Islet precursor cell (in vitro differentiated cells): ENCODE results near the gene NCBP1.
A peak's percentile ranks its signal among the peaks of the same experiment; 100 is the strongest.

Source experiments
- DNase-seq: peaks from one replicate; pipeline ENCODE4 v3.0.0-alpha.2; 2018

NCBP1 gene

DNA sequence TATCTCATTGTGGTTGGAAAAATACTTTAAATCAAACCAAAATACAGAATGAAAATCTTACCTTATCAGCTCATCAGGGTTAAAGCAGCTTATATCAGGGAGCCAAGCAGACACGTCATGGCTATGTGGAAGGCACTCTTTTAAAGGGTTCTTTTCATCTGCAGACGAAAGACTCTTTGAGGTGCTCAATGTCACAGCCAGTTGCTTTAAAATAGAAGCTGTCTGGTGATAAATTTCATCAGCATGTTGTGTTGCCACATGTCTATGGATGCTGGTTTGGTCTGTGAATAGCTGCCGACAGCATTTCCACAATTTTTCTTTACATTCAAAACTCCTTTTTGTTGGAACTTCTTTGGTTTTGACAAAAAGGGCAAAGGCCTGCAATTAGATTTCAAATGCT is 8.0 kb upstream of the NCBP1 start:
- DNase-seq = no peak

DNA sequence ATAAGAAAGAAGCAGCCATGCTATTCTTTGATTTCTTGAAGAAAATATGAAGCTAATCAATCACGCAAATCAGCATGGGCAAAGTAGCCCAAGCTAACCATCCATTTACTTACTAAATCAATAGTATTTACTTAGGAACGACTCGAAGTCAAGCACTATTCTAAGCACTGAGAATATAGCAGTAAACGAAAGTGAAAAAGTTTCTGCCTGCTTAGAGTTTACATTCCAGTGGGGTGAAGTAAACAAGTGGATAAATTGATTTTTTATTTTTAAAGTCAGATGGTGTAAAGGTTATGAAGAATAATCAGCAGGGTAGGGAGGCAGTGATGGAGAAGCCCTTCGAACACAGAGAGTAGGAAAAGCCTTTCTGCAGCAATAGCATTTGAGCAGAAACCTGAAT is 6.0 kb upstream of the NCBP1 start:
- DNase-seq = no peak

DNA sequence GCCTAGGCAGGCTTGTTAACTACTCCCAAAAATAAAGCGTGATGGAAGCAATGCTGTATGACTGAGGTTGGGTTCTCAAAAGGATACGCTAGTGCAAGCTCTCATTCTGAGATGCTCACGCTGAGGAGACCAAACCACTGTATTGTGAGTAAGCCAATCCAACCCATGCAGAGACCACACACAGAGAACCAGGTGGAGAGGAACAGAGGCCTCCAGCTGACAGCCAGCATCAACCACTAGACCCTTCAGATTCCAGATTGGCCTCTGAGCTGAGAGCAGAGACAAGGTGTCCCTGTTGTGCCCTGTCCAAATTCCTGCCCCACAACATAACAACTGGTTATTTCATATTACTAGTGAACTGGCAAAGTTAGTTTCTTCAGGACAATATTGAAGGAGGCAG is 5.0 kb upstream of the NCBP1 start:
- DNase-seq = no peak

DNA sequence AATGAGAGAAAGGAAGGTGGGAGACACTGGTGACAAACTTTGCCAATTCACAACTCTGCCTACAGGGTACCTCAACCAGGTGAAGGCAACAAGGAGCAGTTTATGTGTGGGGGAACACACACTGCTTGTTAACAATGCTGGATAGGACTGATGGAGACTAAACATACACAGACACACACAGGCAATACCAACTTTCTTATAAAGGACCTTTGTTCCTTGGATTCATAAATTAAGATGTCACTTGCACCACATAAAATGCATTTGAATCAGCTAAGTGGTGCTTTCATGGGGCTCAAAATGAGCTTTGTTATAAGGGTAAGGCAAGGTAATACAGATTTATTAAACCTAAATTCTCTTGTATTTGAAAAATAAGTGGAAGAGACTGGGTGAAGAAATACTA is 4.5 kb upstream of the NCBP1 start:
- no peak for DNase-seq

DNA sequence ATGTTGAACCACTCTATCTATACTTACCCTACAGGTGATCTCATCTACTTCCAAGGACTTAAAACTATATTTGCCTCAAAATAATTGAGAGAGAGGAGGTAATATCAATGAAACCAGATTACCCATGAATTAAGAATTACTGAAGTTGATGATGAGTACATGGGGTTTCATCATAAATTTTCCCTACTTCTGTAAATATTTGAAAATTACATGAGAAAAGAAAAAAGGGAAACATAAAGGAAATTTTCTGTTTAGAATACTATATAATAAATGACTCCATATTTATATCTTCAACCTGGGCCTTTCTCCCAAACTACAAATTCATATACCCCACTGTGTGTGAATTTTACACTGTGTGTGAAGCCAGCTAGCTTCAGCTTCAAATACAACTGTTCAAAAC is 3.0 kb upstream of the NCBP1 start:
- no peak for DNase-seq

DNA sequence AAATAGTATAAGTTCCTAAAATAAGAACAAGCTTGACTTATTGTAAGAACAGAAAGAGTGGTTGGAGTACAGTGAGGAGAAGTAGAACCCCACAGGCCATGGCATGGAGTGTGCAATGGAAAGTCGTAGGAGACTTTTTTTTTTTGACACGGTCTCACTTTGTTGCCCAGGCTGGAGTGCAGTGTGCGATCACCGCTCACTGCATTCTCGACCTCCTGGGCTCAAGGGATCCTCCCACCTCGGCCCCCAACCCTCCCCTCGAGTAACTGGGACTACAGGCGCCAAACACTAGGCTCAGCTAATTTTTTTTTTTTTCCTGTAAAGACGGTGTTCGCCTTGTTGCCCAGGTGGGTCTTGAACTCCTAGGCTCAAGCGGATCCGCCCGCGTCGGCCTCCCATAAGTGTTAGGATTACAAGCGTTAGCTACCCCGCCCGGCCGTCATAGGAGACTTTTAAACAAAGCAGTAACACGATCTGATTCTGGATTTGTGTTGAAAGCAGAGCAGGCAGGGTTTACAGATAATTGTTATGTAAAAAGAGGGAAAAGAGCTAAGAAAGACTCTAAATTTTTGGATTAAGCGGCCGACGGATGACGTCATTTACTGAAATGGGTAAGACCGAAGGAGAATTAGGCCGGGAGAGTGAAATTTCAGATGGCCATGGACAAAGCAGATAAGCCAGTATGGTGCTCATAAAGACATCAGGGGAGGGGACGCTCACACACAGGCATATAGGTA is 1.2 kb upstream of the NCBP1 start:
- peak; percentile 70 for DNase-seq

DNA sequence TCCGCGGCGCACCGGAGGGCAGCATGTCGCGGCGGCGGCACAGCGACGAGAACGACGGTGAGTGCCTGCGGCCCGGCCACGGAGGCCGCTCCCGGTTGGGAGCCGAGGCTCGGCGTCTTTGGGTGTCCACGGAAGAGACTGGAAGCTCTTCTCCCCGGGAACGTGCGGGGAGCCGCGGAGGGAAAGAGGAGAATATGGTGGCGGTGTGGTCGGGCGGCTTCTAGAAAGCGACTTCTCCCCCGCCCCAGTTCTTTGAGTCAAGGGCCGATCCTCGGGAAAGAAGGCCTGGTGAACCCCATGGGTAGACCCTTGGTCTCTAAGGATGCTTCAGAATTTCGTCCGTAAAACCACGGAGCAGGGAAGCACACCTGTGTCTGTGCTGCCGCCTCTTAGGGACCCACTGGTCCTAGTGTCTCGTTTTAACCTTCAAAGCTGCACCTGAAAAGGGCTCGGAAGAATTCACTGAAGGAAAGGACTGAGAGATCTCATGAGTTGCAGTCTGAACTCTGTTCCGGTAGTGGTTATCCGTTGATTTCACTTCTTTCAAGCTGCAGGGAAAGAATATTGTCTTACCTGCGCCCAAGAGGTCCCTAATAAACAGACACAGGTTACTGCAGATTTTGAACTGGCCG is 354 bp downstream of the NCBP1 start:
- peak; percentile 54 for DNase-seq

DNA sequence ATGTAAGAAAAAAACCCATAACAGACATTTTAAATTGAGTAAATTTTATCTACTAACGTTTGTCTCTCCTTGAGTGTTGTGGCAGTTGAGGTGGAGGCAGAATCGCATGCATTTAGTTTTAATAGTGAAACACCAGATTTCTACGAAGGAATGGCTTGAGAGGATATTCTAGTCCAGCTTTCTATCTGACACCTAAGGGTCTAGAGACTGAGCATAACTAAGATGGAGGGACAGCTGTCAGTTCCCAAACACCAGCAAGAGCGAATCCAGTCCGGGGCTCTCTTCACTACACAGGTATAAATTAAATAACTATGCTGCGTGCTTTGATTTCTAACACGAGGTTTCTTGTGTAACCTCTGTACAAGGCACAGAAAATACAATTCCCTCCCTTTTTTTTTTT is 1.4 kb downstream of the NCBP1 start:
- DNase-seq = no peak

DNA sequence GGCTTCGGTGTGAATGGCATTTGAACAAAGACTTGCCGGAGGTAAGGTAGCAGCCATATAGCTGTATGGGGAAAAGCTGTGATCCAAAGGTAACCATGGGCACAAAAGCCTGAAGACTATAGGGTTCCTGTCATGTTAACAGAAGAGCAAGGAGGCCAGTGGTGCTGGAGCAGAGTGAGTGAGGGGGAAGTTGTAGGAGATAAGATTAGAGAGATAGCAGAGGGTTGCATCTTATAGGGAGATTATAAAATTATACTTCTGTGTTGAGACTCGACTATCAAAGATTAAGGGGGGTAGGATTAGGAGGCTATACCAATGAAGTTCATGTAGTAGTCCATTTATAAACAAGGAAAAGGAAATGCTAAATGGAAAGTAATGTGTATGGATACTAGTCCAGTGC is 3.3 kb downstream of the NCBP1 start:
- no peak for DNase-seq

DNA sequence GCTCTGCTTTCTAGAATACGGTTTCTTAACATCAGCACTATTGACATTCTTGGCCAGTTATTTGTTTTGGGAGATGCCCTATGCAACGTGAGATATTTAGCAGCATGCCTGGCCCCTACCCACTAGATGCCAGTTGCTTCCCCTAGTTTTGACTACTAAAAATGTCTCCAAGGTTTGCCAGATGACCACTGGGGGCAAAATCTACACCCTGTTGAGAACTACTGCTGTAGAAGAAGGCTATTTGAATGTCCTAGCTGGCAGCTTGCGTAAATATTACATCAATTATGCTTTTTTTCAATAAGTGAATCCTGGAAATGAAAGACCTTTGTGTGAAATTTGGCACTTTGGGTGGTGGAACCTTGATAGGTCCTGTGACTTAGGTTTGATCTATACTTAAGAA is 5.0 kb downstream of the NCBP1 start:
- DNase-seq = no peak

DNA sequence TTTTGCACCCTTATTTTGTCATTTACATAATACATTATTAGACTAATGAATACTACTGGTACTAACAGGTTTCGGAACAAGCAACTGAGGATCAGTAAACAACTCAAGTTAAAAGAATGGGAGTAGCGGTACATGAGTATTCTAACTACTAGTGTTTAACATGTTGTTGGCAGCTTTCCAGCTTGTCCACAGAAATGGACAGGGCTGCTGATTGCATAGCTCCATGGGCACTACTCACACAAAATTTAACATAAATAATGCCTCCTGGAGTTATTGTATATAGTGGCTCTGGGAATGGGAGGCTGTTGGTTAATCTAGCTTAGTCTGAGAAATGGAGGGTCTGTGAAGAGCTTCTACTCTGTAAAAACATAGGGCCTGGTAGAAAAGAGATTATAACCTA is 6.7 kb downstream of the NCBP1 start:
- DNase-seq = no peak

DNA sequence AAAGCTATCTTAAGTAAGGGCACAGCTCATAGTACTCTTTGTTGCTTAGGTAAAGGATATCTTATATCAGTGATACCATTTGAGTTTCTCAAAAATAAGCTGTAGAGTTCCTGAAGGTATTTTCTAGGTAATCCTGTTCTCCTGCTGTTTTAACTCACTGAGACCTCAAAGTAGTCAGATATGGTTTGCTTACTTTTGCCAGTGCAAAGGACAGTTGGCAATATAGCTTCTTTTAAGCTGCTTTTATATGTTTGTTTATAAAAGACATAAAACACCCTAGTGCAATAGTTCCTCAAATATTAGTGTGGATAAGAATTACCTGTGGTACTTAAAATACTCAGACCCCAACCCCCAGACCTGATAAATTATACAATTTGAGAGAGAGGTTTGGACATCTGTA is 12.1 kb downstream of the NCBP1 start:
- no peak for DNase-seq

DNA sequence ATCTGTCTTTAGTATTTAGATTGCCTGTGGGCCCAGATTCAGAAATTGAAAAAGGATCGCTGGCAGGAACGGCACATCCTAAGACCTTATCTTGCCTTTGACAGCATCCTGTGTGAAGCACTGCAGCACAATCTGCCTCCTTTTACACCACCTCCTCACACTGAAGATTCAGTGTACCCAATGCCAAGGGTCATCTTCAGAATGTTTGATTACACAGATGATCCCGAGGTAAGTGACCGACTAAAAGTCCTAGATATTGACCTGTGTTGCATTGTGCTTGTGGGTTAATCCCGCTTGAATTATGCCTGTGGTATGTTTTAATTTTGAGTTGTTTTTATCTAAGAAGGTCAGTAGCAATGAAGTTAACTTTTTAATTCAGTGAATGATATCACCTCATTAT is 14.4 kb downstream of the NCBP1 start:
- DNase-seq = no peak

DNA sequence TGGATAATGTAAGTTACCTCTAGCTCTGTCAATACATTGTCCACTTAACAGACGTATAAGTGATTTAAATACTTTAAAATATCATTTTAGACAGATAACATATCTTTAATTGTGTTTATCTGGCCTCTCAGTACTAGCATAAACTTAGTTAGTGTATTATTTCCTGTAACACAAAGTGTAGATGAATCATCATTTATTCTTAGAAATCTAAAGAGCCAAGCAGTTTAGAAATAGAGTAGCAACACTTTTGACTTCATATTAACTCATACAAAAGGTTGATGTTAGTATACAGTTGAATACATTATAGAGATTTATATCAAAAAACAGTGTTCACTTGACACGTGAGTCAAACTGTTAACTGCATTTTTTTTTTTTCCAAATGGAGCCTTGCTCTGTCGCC is 18.0 kb downstream of the NCBP1 start:
- DNase-seq = no peak

DNA sequence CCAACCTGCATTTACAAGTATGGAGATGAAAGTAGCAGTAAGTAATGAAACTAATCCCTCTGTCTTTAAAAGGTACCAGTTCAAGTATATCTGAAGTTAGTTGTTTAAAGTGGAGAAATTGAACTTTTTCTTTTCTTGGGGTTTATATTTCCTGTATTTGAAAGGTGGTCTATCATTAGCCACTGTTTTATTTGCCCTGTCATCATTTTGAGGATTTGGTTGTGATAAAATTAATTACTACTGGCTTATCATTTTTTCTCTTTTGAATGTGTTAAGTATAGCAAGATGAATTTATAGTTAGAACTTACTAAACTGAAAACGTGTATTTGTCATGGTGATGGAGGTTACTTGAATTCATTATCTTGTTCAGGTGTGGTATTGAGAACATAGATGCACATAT is 25.1 kb downstream of the NCBP1 start:
- no peak for DNase-seq

DNA sequence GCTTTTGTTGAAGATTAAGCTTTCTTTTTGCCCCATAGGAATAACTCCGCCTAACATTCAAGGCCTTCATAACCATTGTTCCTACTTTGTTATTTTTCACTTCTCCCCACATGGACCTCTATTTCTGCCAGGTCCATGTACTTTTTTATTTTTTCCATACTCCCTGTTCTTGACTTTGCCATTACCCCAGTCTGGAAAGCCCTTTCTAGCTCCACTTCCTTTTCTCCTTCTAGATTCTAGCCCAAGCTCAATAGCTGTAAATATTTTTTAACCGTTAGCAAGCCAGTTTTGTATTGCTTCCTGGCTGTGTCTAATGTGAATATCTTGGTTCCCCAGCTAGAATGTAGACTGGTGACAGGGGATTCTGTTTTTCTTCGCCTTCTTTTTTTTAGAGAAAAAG is 26.1 kb downstream of the NCBP1 start:
- no peak for DNase-seq

DNA sequence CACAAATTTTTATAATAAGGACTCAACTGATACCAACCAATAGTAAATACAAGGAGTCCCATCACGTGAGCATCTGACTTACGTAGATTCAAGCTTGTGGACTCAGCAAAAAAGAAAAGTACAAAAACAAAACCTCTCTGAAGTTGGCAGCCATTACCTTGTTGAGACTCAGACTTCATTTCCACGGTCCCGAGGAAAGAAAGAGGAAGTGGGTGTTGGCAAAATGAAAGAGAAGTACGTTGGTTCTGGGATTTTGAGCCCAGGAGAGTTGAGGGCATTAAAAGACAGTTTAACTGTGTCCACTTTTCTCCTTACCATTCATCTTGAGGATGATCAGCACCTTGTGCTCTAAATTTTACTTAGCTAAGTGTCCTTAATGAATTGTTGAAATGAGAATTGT is 26.7 kb downstream of the NCBP1 start:
- DNase-seq = no peak

DNA sequence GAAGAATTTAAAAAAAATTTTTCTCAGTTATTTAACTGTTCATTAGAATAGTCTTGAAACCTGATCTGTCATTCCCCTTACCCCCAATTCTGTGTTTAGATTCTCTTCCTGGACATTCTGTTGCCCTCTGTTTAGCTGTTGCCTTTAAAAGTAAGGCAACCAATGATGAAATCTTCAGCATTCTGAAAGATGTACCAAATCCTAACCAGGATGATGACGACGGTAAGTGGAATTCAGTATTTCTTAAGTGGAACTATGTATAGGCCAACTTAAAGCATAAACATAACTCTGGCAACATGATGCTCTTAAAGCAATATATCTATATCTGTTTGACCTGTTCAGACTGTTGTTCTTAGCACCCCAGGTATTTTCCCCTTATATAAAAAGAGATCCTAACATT is 27.2 kb downstream of the NCBP1 start:
- no peak for DNase-seq

DNA sequence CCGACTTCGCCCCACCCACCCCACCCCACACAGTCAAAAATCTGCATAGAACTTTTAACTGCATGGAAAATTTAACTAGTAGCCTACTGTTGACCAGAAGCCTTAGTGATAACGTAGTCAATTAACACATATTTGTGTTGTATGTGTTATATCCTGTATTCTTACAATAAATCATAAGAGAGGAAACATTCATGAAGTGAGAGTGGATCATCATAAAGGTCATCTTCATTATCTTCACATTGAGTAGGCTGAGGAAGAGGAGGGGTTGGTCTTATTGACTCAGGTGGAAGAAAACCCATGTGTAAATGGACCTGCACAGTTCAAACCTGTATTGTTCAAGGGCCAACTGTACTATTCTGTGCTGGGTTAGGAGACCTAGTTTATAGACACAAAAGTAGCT is 32.1 kb downstream of the NCBP1 start:
- DNase-seq = no peak

DNA sequence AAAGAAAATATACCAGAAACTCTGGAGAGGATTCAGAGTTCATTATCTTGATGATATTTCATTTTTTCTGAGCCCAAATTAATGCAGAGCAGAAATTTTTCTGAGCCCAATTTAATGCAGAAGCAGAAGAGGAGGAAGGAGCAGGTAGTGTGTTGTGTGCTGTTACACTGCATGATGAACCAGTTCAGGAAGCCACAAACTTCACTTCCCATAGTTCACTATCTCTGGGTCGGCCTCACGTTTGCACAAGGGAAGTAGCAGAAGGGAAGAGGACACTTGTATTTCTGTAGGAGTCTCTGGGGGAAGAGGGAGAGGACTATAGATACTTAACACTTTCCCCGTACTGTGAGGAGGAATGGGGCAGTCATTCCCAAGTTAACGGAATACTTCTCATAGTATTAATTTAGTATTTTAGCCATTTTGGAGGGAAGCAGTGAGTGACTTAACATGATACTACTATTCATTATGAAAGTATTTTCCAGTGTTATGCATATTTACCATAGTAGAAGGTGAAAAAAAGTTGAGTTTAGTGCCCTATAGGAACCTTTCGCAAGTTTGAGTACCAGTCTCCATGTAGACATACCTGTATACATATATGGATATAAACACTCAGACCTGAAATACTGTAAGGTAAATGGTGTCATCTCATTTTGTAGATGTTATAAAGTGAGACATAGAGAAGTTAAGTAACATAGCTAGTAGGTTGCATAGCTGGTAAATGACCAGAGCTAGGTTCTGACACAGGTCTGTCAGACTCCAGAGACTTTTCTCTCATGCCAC is 33.5 kb downstream of the NCBP1 start:
- no peak for DNase-seq

DNA sequence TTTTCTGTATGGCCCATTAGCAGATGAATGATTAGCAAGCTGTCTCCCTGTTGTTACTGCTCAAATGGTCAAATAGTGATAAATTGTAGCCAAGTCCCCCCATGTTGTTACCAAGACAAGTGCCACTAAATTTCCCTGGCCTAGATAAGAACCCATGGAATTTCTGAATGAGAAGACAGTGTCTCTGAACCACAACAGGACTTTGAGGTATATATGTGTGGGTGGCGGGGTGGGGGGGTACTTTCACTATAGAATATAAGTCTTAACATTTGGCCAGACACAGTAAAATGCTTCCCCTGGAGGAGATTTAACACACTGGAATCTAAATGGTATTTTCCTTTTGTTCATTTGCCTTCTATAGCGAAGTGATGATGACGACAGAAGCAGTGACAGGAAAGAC is 34.9 kb downstream of the NCBP1 start:
- DNase-seq = no peak

DNA sequence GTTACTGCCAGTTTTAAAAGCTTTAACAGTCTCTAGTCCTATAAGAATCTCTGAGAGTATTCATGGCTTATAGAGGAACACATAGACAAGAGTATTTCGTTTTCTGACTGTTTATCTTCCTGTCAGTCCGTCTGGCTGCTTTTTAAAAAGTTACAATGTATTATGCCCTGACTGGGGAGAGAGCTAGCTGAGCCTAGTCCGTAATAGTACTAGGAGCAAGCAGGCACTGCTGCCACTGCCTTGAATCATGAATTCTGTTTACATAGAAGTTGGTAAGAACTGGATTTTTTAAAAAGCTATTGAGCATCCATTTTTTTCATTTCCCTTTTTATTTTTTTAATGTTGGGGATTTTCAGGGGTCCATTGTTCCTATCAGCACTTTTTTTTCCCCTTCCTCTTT is 37.0 kb downstream of the NCBP1 start:
- DNase-seq = no peak

DNA sequence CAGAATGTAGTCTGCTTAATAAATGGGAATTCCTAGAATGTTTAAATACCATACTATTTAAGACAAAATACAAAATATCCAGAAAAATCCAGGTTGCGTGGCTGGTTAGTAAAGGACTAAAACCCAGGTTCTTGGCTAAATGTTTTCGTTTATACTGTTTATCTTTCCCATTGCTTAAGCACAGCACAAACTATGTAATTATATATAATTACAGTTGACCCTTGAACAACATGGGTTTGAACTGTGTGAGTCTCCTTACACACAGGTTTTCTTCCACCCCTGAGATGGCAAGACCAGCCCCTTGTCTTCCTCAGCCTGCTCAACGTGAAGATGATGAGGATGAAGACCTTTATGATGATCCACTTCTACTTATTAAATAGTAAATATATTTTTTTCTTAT is 38.8 kb downstream of the NCBP1 start:
- DNase-seq = no peak

DNA sequence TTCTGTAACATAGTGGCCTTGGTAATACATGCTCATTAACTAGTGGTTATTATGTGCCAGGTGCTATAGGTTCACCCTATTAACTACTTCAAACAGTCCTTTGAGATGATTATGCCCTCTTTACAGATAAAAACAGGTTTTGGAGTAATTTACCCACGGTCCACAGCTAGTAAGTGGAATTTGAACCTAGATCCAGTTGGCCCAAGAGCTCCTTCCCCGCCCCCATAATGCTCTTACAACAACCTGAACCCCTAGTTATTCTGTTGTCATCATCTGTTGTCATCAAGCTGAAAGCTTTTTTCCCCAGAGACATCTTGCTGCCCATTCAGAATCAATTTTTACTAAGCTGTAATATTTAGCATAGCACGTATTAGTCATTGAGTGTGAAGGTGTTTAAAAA is 40.3 kb downstream of the NCBP1 start:
- DNase-seq = no peak
